ENCODE measurements around the gene KLK3.

KLK3 gene

DNA sequence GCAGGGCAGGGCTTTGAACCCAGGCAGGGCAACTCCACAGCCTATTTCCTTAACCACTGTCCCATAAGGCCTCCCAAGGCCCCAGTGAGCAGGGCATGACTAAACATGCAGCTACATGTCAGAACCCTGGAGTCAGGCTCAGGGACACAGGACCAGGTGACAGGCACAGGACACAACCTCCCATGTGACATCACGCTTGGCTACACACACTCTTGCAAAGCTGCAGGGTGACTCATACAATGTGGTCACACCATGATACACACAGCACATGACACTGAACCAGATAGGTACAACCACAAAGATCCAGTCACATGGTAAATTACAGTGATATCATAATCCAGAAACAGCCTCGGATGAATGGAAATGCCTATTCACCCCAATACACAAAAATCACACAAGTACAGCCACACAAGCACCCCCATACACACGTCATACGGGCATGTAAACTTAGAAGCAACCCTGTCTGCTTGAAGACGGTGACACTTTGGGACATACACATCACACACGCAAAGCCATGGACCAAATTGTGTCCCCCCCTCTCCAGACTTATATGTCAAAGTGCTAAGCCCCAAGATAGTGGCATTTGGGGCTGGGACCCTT, 42.0 kb downstream of the KLK3 start:
- Histone ChIP-seq H3K27me3 (peaks cover 24% of the 10 kb centered on the region), H3K9me3 (no peaks in the 10 kb centered on the region), H3K4me1 (ENCODE audit: control insufficient read depth in 1 of 2, insufficient read depth in 1 of 2, low read depth in 1 of 2, low read length in 1 of 2) (no peaks in the 10 kb centered on the region), H3K27ac (no peak overlapping the region), H3K4me3 (ENCODE audit: low read depth in 1 of 2, low read length in 1 of 2) (no peak overlapping the region), H3K36me3 (no peaks in the 10 kb centered on the region)
- TF ChIP-seq, protein P1, sequence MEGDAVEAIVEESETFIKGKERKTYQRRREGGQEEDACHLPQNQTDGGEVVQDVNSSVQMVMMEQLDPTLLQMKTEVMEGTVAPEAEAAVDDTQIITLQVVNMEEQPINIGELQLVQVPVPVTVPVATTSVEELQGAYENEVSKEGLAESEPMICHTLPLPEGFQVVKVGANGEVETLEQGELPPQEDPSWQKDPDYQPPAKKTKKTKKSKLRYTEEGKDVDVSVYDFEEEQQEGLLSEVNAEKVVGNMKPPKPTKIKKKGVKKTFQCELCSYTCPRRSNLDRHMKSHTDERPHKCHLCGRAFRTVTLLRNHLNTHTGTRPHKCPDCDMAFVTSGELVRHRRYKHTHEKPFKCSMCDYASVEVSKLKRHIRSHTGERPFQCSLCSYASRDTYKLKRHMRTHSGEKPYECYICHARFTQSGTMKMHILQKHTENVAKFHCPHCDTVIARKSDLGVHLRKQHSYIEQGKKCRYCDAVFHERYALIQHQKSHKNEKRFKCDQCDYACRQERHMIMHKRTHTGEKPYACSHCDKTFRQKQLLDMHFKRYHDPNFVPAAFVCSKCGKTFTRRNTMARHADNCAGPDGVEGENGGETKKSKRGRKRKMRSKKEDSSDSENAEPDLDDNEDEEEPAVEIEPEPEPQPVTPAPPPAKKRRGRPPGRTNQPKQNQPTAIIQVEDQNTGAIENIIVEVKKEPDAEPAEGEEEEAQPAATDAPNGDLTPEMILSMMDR (IDR thresholded peaks at IDR 0.05) = no peak

DNA sequence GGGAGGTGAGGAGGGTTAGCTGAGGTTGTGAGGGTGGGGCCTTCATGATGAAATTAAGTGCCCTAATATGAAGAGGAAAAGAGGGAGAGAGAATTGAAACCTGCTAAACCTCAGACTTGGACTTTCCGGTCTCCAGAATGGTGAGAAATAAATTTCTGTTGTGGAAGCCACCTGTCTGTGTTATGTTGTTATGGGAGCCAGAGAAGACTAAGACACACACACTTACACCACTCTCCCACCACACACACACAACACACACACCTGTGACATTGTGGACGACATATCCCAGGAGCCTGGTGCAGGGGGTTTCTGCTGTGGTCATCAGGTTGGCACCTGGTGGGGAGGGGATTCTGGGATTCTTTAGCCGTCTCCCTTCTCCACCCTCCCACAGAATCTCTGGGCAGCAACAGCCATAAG, 42.5 kb downstream of the KLK3 start:
- Histone ChIP-seq H3K36me3 (no peaks in the 10 kb centered on the region), H3K4me1 (ENCODE audit: control insufficient read depth in 1 of 2, insufficient read depth in 1 of 2, low read depth in 1 of 2, low read length in 1 of 2) (no peaks in the 10 kb centered on the region), H3K4me3 (ENCODE audit: low read depth in 1 of 2, low read length in 1 of 2) (no peak overlapping the region), H3K9me3 (no peaks in the 10 kb centered on the region), H3K27ac (no peak overlapping the region), H3K27me3 (peaks cover 27% of the 10 kb centered on the region)
- TF ChIP-seq, protein P1 (IDR thresholded peaks at IDR 0.05) = no peak

DNA sequence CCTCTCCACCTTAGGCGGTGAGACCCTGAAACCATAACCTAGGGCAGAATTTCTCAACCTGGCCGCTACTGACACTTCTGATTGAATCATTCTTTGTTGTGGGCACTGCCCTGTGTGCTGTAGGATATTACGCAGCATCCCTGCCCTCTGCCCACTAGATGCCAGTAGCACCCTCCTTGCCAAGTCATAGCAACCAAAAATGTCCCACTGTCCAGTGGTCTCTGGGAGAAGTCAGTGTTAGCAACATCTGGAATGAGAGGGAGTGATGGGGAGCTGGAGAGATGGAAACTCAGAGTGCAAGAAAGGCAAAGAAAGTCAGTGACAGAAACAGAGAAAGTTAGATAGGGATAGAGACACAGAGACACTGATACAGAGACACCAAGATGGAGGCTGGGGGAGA, 42.9 kb downstream of the KLK3 start:
- no peaks in the 10 kb centered on the region for H3K36me3 ChIP-seq
- H3K9me3 ChIP-seq = no peaks in the 10 kb centered on the region

DNA sequence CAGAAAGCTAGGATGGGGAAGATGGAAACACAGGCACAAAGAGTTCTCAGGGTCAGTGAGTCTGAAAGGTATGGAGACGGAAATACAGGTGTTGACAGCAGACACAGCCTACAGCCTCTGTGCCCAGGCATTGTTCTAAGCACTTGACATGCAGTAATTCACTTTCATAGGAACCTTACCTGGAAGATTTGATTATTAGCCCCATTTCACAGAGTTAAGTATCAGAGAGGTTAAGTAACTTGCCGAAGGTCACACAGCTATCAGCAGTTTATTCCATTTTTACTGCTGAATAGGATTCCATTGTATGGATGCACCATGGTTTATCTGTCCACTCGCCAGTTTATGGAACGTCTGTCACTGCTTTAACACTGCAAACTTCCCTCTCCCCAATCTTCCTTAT, 43.3 kb downstream of the KLK3 start:
- H3K4me3 ChIP-seq (ENCODE audit: low read depth in 1 of 2, low read length in 1 of 2) = no peak overlapping the region
- peaks cover 27% of the 10 kb centered on the region for H3K27me3 ChIP-seq
- H3K9me3 ChIP-seq = no peaks in the 10 kb centered on the region
- H3K27ac ChIP-seq = no peak overlapping the region
- TF ChIP-seq, protein P1 (IDR thresholded peaks at IDR 0.05) = no peak
- H3K36me3 ChIP-seq = no peaks in the 10 kb centered on the region
- H3K4me1 ChIP-seq (ENCODE audit: control insufficient read depth in 1 of 2, insufficient read depth in 1 of 2, low read depth in 1 of 2, low read length in 1 of 2) = no peaks in the 10 kb centered on the region

More for the DNA sequence above, 42.9 kb downstream of the KLK3 start:
- no peak overlapping the region for H3K27ac ChIP-seq
- TF ChIP-seq, protein P1 (IDR thresholded peaks at IDR 0.05) = no peak
- no peaks in the 10 kb centered on the region for H3K4me1 ChIP-seq (ENCODE audit: control insufficient read depth in 1 of 2, insufficient read depth in 1 of 2, low read depth in 1 of 2, low read length in 1 of 2)
- H3K27me3 ChIP-seq = peaks cover 27% of the 10 kb centered on the region
- H3K4me3 ChIP-seq (ENCODE audit: low read depth in 1 of 2, low read length in 1 of 2) = no peak overlapping the region

DNA sequence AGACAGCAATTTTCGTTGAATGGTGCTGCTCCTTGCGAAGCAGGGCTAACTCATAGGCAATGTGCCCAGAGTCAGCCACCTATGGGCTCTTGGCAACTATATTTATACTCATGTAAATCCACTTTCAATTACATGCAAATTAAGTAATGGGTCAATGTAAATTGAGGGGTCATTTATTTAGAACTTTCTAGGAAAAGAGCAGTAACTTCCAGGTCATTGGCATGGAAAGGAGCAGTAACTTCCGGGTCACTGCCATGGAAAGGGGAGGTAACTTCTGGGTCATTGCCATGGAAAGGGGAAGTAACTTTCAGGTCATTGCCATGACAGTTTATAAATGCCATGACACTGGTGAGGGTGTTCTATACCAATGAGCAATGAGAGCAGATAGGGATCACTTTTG, 44.9 kb downstream of the KLK3 start:
- H3K9me3 ChIP-seq = no peaks in the 10 kb centered on the region
- no peak overlapping the region for H3K4me3 ChIP-seq (ENCODE audit: low read depth in 1 of 2, low read length in 1 of 2)
- TF ChIP-seq, protein P1 (IDR thresholded peaks at IDR 0.05) = no peak
- peaks cover 27% of the 10 kb centered on the region for H3K27me3 ChIP-seq
- H3K27ac ChIP-seq = no peak overlapping the region
- no peaks in the 10 kb centered on the region for H3K4me1 ChIP-seq (ENCODE audit: control insufficient read depth in 1 of 2, insufficient read depth in 1 of 2, low read depth in 1 of 2, low read length in 1 of 2)
- H3K36me3 ChIP-seq = no peaks in the 10 kb centered on the region
